ENCODE data around the gene TBX1. TPM values are rescaled to one million over a fixed set of nuclear protein-coding genes. Genes with fewer than 3 reads are reported as not detected.

Gene TBX1
- total and polyA plus RNA-seq, 2 of the 8 experiments (the other 6 are each of a cell fraction or from before 2014, with no cell fraction given): 0.28 TPM; not detected in 1

GRCh38 chr22:19812910-19813309 lies 52.3 kb downstream of the TBX1 start (continued):
- no peak for TF ChIP-seq PHF8 (conservative IDR thresholded peaks at IDR 0.05; ENCODE audit: low read depth, low read length)
- no peak for TF ChIP-seq SAP30 (IDR thresholded peaks at IDR 0.05; ENCODE audit: insufficient read depth, insufficient replicate concordance, low read length)
- no peak for TF ChIP-seq CBX5 (IDR thresholded peaks at IDR 0.05; ENCODE audit: low read depth, low read length)
- no peak for TF ChIP-seq SIX5 (IDR thresholded peaks at IDR 0.05; ENCODE audit: low read depth, low read length)
- TF ChIP-seq FOSL1 (IDR thresholded peaks at IDR 0.05; ENCODE audit: insufficient read depth, low read depth, low read length): no peak
